22Rv1 (cell line): Measurements from ENCODE around the gene EPS8L2.

Experiments used
- H3K27ac ChIP-seq: fragments of 450-650 bp; 2 replicates; pipeline ENCODE4 v1.5.1; 2017
- CTCF ChIP-seq: fragments of 450-650 bp; IDR thresholded peaks from 2 replicates; pipeline ENCODE4 v1.5.1; 2017; ENCODE audit warnings: mild to moderate bottlenecking
- ZFX ChIP-seq: fragments of 450-650 bp; IDR thresholded peaks from 2 replicates; pipeline ENCODE4 v1.6.1; 2017; ENCODE audit warnings: antibody characterized with exemption, borderline replicate concordance

EPS8L2 gene

GRCh38 chr11:660681-661444, 45.2 kb upstream of the EPS8L2 start:
- H3K27ac ChIP-seq = no peak overlapping the region
- TF ChIP-seq ZFX (no peak), CTCF (no peak)

- TF ChIP-seq ZFX (no peak), CTCF (peak; percentile 78)
- no peak overlapping the region for H3K27ac ChIP-seq
These were observed 43.2 kb upstream of the EPS8L2 start for GRCh38 chr11:662689-663274.

- no peak overlapping the region for H3K27ac ChIP-seq
These were observed 40.8 kb upstream of the EPS8L2 start for GRCh38 chr11:665062-665703.

GRCh38 chr11:665704-666281, 40.2 kb upstream of the EPS8L2 start:
- H3K27ac ChIP-seq = no peak overlapping the region
- TF ChIP-seq ZFX (no peak), CTCF (no peak)

More at GRCh38 chr11:665062-665703, 40.8 kb upstream of the EPS8L2 start:
- TF ChIP-seq CTCF = no peak
- no peak for TF ChIP-seq ZFX

GRCh38 chr11:673866-674265, 32.2 kb upstream of the EPS8L2 start:
- no peak for TF ChIP-seq ZFX
- TF ChIP-seq CTCF = no peak
- H3K27ac ChIP-seq = no peak overlapping the region

- TF ChIP-seq CTCF = no peak
- no peak for TF ChIP-seq ZFX
- H3K27ac ChIP-seq = no peak overlapping the region
These were observed 31.6 kb upstream of the EPS8L2 start for GRCh38 chr11:674406-674805.
